GM19372 (cell line): ENCODE measurements around the gene KCTD17.
"Not testable (repeated sequence)": the region's sequence is repeated elsewhere in the genome, so short reads cannot be mapped to it uniquely, and the experiment has no call there.

Source experiments
- ATAC-seq: cut with Tn5 transposase; IDR thresholded peaks from one replicate; pipeline ENCODE4 v1.9.1; 2021; ENCODE audit warnings: mild to moderate bottlenecking, low read depth, moderate library complexity; ENCODE audit not compliant: unreplicated experiment

The KCTD17 gene

GRCh38 chr22:37058917-37059701, 7.6 kb downstream of the KCTD17 start:
- ATAC-seq = no peak

GRCh38 chr22:37059876-37060449, 8.4 kb downstream of the KCTD17 start:
- ATAC-seq = no peak

DNA sequence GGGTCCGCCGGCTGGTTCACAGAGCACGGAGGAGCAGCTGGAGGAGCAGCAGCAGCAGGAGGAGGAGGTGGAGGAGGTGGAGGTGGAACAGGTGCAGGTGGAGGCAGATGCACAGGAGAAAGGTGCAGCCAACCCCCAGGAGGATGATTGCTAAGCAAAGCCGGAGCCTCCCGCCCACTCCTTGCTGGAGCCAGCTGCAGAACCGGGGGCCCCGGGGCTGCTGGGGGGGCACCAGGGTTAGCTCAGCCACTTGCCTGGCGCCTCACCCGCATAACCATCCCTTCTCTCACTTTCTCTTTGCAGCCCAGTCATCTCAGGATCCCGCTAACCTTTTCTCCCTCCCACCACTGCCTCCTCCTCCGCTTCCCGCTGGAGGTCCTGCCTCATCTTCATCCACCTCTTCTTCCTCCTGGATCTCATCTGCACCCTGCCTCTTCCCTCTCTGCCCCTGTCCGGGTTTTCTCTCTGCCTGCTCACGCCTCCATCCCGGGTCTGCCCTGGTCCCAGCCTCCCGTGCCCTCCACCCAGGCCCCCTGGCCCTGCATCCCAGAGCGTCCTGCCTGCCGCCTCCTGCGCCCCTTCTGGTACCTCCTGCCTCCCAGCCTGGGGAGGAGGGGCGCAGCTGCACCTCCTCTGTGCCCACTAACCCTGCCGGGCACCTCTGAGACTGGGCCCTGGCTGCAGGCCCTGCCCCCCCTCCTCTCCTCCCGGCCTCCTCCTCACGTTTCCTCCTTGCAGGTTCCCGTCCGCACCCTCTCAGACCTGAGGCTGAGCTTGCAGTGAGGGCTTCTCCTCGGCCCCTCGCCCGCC, 9.5 kb downstream of the KCTD17 start:
- no peak for ATAC-seq

DNA sequence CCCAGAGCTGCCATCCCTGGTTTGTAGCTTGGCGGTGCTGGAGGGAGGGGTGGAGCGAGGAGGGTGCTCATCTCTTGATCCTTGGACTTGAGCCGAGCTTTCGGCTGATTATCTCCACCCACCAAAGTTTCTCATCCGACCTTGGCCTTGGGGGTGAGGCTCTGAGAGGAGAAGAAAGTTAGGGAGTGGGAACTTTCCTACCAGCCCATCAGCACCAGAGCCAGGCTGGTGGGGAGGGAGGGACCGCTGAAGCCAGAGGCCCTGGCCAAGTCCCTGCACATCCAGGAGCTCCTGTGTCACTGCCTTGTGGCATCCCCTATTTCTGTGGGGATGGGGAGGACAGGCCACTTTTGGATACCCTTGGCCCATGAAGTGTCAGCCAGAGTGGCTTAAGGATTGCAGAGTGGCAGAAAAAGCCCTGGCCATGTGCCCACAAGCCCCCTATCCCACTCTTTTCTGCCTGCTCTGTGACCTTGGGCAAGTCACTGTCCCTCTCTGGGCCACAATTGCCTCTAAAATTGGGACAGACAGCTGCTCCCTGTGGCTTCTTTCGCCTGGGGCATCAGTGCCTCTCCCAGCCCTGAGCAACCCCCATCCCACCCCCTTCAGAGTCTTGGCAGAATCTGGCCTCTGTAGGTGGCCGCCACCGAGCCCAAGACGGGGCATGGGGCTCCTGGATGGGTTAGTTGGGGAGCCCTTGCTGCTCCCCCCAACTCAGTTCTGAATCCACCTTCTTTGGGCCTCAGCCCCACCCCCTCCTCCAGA, 10.3 kb downstream of the KCTD17 start:
- no peak for ATAC-seq

GRCh38 chr22:37062376-37062675, 10.8 kb downstream of the KCTD17 start:
- ATAC-seq = no peak

DNA sequence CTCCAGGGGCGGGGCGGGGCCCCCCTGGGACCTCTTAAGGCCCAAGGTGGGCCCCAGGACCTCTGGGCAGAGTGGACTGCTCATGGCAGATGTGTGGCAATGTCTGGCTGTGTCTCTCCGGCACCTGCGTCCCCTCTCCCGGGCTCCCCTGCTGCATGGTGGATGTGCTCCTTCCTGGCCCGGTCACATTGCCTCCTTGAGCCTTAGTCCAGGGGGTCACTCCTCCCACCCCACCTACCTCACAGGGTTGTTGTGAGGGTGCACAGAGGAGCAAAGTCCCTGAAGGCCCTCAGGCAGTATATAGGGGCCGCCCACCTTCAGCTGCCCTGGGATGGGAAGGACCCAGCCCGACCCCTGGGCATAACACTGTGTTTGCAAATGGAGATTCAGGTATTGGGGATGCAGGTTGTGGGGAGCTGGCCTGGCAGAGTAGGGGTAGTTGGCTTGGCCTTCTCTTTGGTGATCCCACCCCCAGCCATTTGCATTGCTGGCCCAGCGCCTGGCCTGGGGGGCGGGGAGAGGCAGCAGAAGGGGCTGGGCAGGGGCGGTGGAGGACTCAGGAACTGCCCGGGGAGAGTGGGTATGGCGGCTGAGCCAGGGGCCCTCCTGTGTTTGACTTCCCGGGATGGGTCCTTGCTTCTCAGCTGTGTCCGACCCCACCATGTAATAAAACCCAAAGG, 11.3 kb downstream of the KCTD17 start:
- ATAC-seq = no peak

DNA sequence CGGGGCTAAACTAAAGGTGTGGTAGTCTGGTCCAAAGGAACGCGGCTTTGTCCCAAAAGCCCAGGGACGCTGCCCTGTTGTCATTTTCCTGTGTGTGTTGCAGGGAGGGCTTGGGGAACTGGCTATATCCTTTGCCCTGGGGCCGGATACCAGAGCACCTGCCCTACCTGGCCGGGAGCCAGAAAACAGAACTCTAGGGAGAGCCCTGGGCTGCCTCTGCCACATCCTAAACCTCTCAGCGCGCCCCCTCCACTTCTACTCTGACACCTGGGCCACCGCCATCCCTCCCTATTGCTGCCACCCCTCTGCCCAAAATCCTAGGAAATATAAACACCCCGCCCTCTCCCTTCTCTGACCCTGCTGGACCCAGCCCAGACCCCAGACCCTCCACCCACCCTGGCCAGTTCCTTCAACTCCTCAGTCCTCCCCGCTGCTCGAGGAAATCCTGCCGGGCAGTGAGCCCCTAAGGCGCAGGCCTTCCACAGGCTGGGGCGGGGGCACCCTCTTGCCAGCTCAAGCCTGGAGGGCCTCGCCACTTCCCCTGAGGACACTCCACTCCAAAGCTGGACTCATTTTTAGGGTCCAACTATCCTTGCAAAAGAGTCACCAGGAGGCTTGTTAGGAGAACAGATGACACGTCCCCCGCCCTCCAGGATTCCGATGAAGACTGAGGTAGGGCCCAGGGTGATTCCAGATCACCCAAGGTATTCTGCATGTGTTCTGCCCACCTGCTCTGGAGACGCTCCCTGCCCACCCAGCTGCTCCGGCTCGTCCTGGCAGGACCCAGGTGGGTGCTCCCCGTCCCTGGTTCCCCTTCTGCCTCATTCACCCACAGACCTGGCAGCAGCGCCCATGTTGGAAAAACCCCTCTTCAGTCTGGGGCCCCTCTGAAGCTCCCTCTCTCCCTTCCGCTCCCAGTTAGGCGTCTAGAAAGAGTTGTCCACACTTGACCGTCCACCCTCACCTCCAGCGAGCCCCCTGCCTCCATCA, 12.2 kb downstream of the KCTD17 start:
- no peak for ATAC-seq

DNA sequence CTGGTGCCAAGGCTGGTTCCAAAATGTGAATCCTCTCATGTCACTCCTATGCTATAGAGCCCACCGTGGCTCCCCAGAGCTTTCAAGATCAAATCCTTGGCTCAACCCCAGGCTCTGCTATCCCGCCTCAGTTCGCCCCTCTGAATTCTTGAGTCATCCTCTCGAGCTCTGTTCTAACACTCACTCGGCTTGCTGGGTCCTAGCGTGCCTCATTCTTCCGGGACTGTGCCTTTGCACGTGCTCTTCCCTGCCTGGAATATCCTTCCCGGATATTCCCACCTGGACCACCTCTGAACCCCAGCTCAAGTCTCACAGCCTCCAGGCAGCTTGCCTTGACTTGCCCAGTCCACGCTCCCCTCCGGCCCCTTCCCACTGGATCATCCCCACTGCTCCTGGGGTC, 13.0 kb downstream of the KCTD17 start:
- no peak for ATAC-seq

GRCh38 chr22:37065180-37065579, 13.6 kb downstream of the KCTD17 start:
- no peak for ATAC-seq

DNA sequence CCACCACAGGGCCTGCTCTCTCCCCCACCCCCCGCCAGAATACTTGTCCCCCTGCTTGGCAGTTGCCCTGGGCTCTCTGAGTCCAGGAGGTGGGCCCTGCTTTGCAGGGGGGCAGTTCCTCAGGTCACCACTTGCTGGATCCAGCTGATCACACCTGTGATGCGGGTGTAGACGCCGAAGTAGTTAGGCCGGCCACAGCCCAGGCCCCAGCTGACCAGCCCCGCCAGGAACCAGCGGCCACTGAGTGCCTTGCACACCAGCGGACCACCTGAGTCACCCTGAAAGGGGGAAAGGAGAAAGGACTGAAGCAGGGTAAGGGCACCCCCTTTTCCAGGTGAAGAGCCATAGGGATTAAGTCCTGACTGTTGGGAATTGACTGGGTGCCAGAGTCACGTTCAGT, 14.4 kb downstream of the KCTD17 start:
- ATAC-seq = no peak

- no peak for ATAC-seq
Measured at GRCh38 chr22:37067428-37067827, 15.9 kb downstream of the KCTD17 start.

- no peak for ATAC-seq
Measured at GRCh38 chr22:37068859-37069258, 17.3 kb downstream of the KCTD17 start.

DNA sequence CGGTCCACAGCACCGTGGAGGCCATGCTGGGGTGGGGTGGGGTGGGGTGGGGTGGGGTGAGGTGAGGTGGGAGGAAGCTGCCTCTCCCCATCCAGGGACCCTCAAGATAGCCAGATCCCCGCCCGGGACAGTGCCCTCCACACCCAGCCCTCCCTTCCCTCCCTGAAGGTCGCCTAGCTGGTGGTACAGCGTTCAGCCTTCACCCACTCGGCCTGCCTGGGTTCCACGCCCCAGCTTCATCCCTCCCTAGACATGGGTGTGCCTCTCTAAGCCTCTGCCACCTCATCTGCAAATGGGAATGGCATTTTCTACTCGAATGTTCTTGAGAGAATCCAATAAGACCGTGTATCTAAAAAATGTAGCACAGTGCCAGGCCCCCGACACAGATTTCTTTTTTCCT, 17.8 kb downstream of the KCTD17 start:
- ATAC-seq = no peak

DNA sequence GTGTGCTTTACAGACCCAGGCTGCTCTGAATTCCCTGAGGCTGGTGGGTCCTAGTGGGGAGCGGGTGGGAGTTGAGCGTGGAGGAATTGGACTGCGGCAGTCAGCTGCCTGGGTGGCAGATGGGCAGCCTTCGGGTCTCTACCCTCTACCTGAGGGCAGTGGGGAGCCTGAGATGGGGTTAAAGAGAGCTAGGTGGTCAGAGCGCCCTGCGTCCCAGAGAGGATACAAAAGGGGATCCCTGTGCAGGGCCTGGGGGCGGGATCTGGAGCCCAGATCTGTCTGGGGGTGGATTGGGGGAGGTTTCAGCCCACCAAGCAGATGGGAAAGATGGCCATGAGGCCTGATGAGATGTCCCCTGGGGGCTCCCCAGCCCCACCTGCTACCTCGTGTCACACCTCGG, 18.2 kb downstream of the KCTD17 start:
- ATAC-seq = no peak

GRCh38 chr22:37070334-37070733, 18.8 kb downstream of the KCTD17 start:
- ATAC-seq = no peak

GRCh38 chr22:37070744-37071143, 19.2 kb downstream of the KCTD17 start:
- no peak for ATAC-seq

DNA sequence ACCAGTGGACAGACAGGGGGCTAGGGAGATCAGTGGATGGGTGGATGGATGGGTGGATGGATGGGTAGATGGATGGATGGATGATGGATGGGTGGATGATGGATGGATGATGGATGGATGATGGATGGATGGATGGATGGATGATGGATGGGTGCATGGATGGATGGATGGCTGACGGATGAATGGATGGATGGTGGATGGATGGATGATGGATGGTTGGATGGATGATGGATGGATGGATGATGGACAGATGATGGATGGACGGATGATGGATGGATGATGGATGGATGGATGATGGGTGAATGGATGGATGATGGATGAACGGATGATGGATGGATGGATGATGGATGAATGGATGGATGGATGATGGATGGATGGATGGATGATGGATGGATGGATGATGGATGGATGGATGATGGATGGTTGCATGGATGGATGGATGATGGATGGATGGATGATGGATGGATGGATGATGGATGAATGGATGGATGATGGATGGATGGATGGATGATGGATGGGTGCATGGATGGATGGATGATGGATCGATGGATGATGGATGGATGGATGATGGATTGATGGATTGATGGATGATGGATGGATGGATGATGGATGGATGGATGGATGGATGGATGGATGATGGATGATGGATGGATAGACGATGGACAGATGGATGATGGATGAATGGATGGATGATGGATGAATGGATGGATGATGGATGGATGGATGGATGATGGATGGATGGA, 20.5 kb downstream of the KCTD17 start:
- not testable (repeated sequence) for ATAC-seq

DNA sequence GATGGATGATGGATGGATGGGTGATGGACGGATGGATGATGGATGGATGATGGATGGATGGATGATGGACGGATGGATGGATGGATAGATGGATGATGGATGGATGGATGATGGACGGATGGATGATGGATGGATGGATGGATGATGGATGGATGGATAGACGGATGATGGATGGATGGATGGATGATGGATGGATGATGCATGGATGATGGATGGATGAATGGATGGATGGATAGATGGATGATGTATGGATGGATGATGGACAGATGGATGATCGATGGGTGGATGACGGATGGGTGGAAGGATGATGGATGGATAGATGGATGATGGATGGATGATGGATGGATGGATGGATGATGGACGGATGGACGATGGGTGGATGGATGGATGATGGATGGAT, 21.1 kb downstream of the KCTD17 start:
- no peak for ATAC-seq

DNA sequence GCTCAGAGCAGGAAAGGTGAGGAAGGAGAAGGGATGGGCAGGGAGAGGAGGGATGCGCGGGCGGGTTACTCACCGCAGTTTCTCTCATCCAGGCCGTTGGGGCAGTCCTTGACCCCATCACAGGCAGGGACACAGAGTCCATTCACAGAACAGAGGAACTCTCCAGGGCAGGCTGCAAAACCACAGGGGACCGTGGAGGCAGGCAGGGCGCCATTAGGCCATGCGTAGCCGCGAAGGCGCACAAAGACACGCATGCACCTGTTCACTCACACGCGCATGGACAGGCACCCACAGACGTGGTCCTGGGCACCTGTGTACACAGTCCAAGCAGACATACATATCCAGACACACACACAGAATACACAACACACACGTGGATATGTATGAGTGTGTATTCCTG, 23.0 kb downstream of the KCTD17 start:
- ATAC-seq = no peak
